Measurements from ENCODE around the gene IL16. TPM values are rescaled to one million over a fixed set of nuclear protein-coding genes. Genes with fewer than 3 reads are reported as not detected.

The IL16 gene
- polyA plus RNA-seq, 1 donor (not counting 4 experiments of a cell fraction or from before 2014, with no cell fraction given) = not detected

- H3K4me2 ChIP-seq (ENCODE audit: control insufficient read depth, extremely low read depth, insufficient read depth, low read depth, low read length) = no peak overlapping the region
- no peak for TF ChIP-seq EZH2 (IDR thresholded peaks at IDR 0.05; ENCODE audit: low read length)
- no peak for TF ChIP-seq CTCF (optimal IDR thresholded peaks at IDR 0.05 in 1 of 3, IDR thresholded peaks at IDR 0.05 in 1 of 3, conservative IDR thresholded peaks at IDR 0.05 in 1 of 3; ENCODE audit: extremely low read depth in 1 of 3, insufficient read depth in 2 of 3, low read length in 3 of 3)
- no peak overlapping the region for H2AFZ ChIP-seq (ENCODE audit: control insufficient read depth, low read length)
- H3K36me3 ChIP-seq (ENCODE audit: control insufficient read depth in 2 of 2, extremely low read depth in 1 of 2, insufficient read depth in 2 of 2, low read length in 2 of 2) = no peaks in the 10 kb centered on the region
- no peaks in the 10 kb centered on the region for H3K4me1 ChIP-seq (ENCODE audit: control insufficient read depth, extremely low read depth, insufficient read depth, low read length)
- H3K27ac ChIP-seq (ENCODE audit: control insufficient read depth, insufficient read depth, low read length) = no peak overlapping the region
- H3K79me2 ChIP-seq (ENCODE audit: control insufficient read depth, insufficient read depth, low read length) = no peaks in the 10 kb centered on the region
- dilution Hi-C loops (cut with MboI; ENCODE audit: extremely low pct_ligation_motif_present, low sequenced_read_pairs) = no loop called here
- H3K9me1 ChIP-seq (ENCODE audit: control insufficient read depth, extremely low read depth, insufficient read depth, low read length) = no peaks in the 10 kb centered on the region
- no peaks in the 10 kb centered on the region for H3K27me3 ChIP-seq (ENCODE audit: control insufficient read depth, extremely low read depth, insufficient read depth, low read length)
- no peaks in the 10 kb centered on the region for H4K20me1 ChIP-seq (ENCODE audit: control insufficient read depth, extremely low read depth, insufficient read depth, low read length)
- DNase-seq (ENCODE audit: low read depth, low spot score) (no peak), FAIRE-seq (no peak)
- no peak overlapping the region for H3K9ac ChIP-seq (ENCODE audit: control insufficient read depth, extremely low read depth, insufficient read depth, low read length)
- H3K9me3 ChIP-seq (ENCODE audit: control insufficient read depth, low read depth, low read length) = no peaks in the 10 kb centered on the region
- no peak overlapping the region for H3K4me3 ChIP-seq (ENCODE audit: control insufficient read depth in 2 of 3, extremely low read depth in 1 of 3, insufficient read depth in 2 of 3, low read depth in 1 of 3, low read length in 3 of 3)
These were observed 38.8 kb downstream of the IL16 start for GRCh38 chr15:81235276-81236123.

GRCh38 chr15:81239190-81239589 is 42.5 kb downstream of the IL16 start:
- Histone ChIP-seq H3K9me1 (ENCODE audit: control insufficient read depth, extremely low read depth, insufficient read depth, low read length) (no peaks in the 10 kb centered on the region), H3K27ac (ENCODE audit: control insufficient read depth, insufficient read depth, low read length) (no peak overlapping the region), H2AFZ (ENCODE audit: control insufficient read depth, low read length) (no peak overlapping the region), H4K20me1 (ENCODE audit: control insufficient read depth, extremely low read depth, insufficient read depth, low read length) (no peaks in the 10 kb centered on the region), H3K4me1 (ENCODE audit: control insufficient read depth, extremely low read depth, insufficient read depth, low read length) (no peaks in the 10 kb centered on the region), H3K27me3 (ENCODE audit: control insufficient read depth, extremely low read depth, insufficient read depth, low read length) (no peaks in the 10 kb centered on the region), H3K4me3 (ENCODE audit: control insufficient read depth in 2 of 3, extremely low read depth in 1 of 3, insufficient read depth in 2 of 3, low read depth in 1 of 3, low read length in 3 of 3) (no peak overlapping the region), H3K9ac (ENCODE audit: control insufficient read depth, extremely low read depth, insufficient read depth, low read length) (no peak overlapping the region), H3K79me2 (ENCODE audit: control insufficient read depth, insufficient read depth, low read length) (no peaks in the 10 kb centered on the region), H3K36me3 (ENCODE audit: control insufficient read depth in 2 of 2, extremely low read depth in 1 of 2, insufficient read depth in 2 of 2, low read length in 2 of 2) (no peaks in the 10 kb centered on the region), H3K4me2 (ENCODE audit: control insufficient read depth, extremely low read depth, insufficient read depth, low read depth, low read length) (no peak overlapping the region), H3K9me3 (ENCODE audit: control insufficient read depth, low read depth, low read length) (no peaks in the 10 kb centered on the region)
- TF ChIP-seq EZH2 (IDR thresholded peaks at IDR 0.05; ENCODE audit: low read length) (no peak), CTCF (optimal IDR thresholded peaks at IDR 0.05 in 1 of 3, IDR thresholded peaks at IDR 0.05 in 1 of 3, conservative IDR thresholded peaks at IDR 0.05 in 1 of 3; ENCODE audit: extremely low read depth in 1 of 3, insufficient read depth in 2 of 3, low read length in 3 of 3) (no peak)
- dilution Hi-C loops (cut with MboI; ENCODE audit: extremely low pct_ligation_motif_present, low sequenced_read_pairs) = no loop called here
- FAIRE-seq (no peak), DNase-seq (ENCODE audit: low read depth, low spot score) (no peak)

Measured in keratinocyte (primary cell).